Cardiac fibroblast (primary cell): ENCODE data around the gene CCL24.
A peak's percentile ranks its signal among the peaks of the same experiment; 100 is the strongest.
"Not testable (repeated sequence)": the region's sequence is repeated elsewhere in the genome, so short reads cannot be mapped to it uniquely, and the experiment has no call there.

ENCODE experiments used
- DNase-seq, 2 donors: peaks; one replicate each; pipeline versions ENCODE4 v3.0.0 to v3.0.0-alpha.2; 2010; ENCODE audit warnings: low read depth in 2 of 2
- H3K4me3 ChIP-seq, 2 donors: replicated peaks in 1 of 2; 1 replicate in 1 of 2; 2 replicates in 1 of 2; pipeline ENCODE4 v1.5.1; 2011; ENCODE audit warnings: low read depth in 2 of 2, low read length in 2 of 2, mild to moderate bottlenecking in 2 of 2, moderate library complexity in 1 of 2
- CTCF ChIP-seq: IDR thresholded peaks from one replicate; pipeline ENCODE4 v1.5.1; 2011; ENCODE audit warnings: low read depth, mild to moderate bottlenecking, low read length, inconsistent platforms

The CCL24 gene

DNA sequence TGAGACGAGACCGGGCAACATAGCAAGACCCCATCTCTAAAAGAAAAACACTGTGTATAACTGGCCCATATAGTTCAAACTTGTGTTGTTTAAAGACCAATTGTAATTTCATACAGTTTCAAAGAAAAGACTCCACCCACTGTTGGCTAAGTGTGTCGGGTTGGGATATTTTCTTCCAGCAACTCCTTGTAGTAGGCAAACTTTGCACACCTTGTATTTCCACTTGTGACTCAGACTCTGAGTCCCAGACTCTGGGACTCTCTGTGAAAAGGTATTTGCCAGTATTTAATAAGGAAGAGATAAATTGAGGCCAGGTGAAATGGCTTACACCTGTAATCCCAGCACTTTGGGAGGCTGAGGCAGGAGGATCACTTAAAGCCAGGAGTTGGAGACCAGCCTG, 36.0 kb upstream of the CCL24 start:
- no peak overlapping the region for H3K4me3 ChIP-seq
- DNase-seq = no peak
- no peak for TF ChIP-seq CTCF

DNA sequence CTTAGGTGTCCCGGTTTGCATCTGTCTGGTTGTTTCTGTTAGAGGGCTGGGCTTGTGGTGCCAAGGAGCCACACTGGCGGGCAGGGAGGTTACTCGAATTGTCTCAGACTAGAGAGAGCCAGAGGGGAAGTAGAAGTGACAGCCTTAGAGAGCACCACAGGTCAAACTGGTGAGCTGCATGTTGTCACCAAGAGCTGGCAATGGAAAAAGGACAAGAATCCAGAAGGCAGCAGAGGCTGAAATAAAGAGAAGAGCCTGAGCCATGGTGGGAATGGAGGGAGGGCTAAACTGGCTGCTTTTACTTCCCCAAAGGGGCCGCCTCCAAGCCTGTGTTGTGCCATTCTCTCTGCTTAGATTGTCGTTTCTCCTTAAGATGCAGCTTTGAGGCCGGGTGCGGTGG, 34.1 kb upstream of the CCL24 start:
- no peak for DNase-seq
- H3K4me3 ChIP-seq = no peak overlapping the region
- no peak for TF ChIP-seq CTCF

- not testable (repeated sequence) for H3K4me3 ChIP-seq
Measured at GRCh38 chr7:75845132-75845531, 31.5 kb upstream of the CCL24 start.

DNA sequence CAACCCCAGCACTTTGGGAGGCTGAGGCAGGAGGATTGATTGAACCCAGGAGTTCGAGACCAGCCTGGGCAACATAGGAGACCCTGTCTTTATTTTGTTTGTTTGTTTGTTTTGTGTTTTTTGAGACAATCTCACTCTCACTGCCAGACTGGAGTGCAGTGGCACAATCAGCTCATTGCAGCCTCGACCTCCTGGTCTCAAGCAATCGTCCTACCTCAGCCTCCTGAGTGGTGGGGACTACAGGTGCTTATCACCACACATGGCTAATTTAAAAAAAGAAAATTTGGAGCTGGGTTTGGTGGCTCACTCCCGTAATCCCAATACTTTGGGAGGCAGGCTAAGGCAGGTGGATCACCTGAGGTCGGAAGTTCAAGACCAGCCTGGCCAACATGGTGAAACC, 30.6 kb upstream of the CCL24 start:
- DNase-seq = no peak
- no peak for TF ChIP-seq CTCF
- H3K4me3 ChIP-seq = no peak overlapping the region

More at GRCh38 chr7:75845132-75845531, 31.5 kb upstream of the CCL24 start:
- DNase-seq = not testable (repeated sequence)

GRCh38 chr7:75843613-75844116, 30.1 kb upstream of the CCL24 start:
- no peak overlapping the region for H3K4me3 ChIP-seq
- TF ChIP-seq CTCF = no peak

GRCh38 chr7:75842836-75843446, 29.3 kb upstream of the CCL24 start:
- peak overlapping the region in 1 of 2 donors; percentile 36 for H3K4me3 ChIP-seq
- no peak for TF ChIP-seq CTCF
- DNase-seq = peak; percentile 96 to 97

More at GRCh38 chr7:75843613-75844116, 30.1 kb upstream of the CCL24 start:
- no peak for DNase-seq

- DNase-seq = no peak
- TF ChIP-seq CTCF = no peak
- no peak overlapping the region for H3K4me3 ChIP-seq
Measured at GRCh38 chr7:75840029-75840428, 26.4 kb upstream of the CCL24 start.

DNA sequence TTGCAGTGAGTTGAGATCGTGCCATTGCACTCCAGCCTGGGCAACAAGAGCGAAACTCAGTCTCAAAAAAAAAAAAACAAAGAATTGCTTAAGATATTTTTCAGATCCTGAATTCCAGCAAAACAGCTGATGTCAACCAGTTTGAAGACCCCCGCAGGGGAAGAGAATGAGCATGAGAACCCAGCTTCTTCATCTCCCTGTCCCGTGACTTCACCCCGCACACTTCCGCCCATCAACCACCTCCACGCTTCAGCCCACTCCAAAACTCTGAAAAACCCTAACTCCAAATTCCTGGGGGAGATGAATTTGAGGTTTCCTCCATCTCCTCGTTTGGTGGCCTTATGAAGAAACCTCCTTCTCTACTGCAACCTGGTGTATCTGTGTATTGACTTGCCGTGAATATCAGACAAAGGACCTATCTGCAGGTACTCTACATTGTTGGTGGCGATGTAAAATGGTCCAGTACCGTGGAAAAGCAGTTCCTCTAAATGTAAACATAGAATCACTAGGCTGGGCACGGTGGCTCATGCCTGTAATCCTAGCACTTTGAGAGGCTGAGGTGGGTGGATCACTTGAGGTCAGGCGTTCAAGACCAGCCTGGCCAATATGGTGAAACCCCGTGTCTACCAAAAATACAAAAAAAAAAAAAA, 24.8 kb upstream of the CCL24 start:
- H3K4me3 ChIP-seq = not testable (repeated sequence)

More for the DNA sequence above, 24.8 kb upstream of the CCL24 start:
- not testable (repeated sequence) for DNase-seq
